ENCODE results near the gene GRIA3. TPM values are rescaled to one million over a fixed set of nuclear protein-coding genes. Genes with fewer than 3 reads are reported as not detected.
A peak's percentile ranks its signal among the peaks of the same experiment; 100 is the strongest.
"Not testable (repeated sequence)": the region's sequence is repeated elsewhere in the genome, so short reads cannot be mapped to it uniquely, and the experiment has no call there.

The GRIA3 gene
- total RNA-seq, 6 experiments from 2014 or later, result 14.4 to 25.9 (median 18.0) TPM

DNA sequence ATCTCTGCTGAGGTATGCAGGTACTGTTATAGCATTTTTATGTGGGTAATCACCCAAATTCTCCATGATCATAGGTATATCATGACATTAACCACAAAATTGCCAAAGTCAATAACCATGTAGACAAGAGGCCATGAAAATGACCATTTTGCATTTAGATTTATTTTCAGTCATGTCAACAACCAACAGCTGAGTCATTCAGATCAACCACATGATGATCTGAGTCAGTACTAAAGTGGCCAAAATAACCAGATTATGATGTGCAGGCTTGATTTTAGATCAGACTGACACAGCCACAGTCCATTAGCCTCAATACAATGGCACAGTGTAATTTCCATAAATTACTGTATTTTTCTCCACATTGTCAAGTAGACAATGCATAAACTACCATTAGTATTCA, 240.5 kb downstream of the GRIA3 start:
- Mint-ChIP-seq H3K27me3 (ENCODE audit: insufficient read depth) (no peaks in the 10 kb centered on the region), H3K27ac (peak overlapping the region; percentile 42; the same call in 1 of the 2 replicates), H3K36me3 (ENCODE audit: low read depth) (no peaks in the 10 kb centered on the region), H3K4me3 (peak overlapping the region; percentile 32; the same call in 1 of the 2 replicates), H3K4me1 (ENCODE audit: low read depth) (peaks cover 36% of the 10 kb centered on the region), H3K9me3 (no peaks in the 10 kb centered on the region)
- TF ChIP-seq, protein P1, sequence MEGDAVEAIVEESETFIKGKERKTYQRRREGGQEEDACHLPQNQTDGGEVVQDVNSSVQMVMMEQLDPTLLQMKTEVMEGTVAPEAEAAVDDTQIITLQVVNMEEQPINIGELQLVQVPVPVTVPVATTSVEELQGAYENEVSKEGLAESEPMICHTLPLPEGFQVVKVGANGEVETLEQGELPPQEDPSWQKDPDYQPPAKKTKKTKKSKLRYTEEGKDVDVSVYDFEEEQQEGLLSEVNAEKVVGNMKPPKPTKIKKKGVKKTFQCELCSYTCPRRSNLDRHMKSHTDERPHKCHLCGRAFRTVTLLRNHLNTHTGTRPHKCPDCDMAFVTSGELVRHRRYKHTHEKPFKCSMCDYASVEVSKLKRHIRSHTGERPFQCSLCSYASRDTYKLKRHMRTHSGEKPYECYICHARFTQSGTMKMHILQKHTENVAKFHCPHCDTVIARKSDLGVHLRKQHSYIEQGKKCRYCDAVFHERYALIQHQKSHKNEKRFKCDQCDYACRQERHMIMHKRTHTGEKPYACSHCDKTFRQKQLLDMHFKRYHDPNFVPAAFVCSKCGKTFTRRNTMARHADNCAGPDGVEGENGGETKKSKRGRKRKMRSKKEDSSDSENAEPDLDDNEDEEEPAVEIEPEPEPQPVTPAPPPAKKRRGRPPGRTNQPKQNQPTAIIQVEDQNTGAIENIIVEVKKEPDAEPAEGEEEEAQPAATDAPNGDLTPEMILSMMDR (IDR thresholded peaks at IDR 0.05), result no peak
- DNase-seq, result peak; percentile 55

DNA sequence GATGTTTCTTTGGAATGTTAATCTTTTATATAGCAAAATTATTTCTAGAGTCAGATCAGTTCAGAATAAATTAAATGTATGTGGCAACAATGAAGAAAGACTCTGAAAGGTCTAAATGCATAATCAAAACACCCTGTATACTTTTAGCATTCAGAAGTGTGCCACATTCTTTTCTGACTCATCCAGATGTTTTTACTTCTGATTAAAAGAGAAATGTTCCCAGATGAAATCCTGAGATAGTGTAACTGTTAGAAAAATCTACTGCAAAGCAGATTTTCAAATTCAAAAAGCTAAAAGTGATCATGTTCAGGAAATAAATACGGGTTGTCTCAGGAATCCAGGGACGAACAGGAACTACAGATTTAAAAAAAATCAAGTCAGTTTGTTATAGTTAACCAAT, 241.4 kb downstream of the GRIA3 start:
- Mint-ChIP-seq H3K27ac (peak overlapping the region; percentile 31; the same call in 1 of the 2 replicates), H3K27me3 (ENCODE audit: insufficient read depth) (no peaks in the 10 kb centered on the region)

DNA sequence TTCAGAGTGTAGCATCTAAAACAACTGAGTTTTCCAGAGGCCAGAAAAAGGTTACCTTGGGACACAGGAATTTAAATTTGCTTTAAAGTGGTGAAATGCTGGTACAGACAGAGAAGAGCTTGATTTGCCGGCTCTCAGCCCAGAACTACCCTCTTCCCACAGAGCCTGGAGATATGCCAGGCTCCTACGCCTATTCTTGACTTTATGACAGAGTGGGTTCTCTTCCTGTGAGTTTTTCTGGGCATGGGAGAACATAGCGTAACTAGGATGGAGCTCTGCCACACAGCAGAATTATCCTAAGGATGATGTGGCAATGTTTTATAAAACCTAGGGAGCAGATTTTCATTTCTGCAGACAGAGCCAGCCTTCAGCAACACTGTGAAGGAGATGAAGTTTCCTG, 241.8 kb downstream of the GRIA3 start:
- Mint-ChIP-seq H3K4me3 (peak overlapping the region; percentile 22; the same call in 1 of the 2 replicates), H3K27ac (peak overlapping the region; percentile 18; the same call in 1 of the 2 replicates), H3K4me1 (ENCODE audit: low read depth) (peaks cover 42% of the 10 kb centered on the region), H3K9me3 (no peaks in the 10 kb centered on the region), H3K36me3 (ENCODE audit: low read depth) (no peaks in the 10 kb centered on the region), H3K27me3 (ENCODE audit: insufficient read depth) (no peaks in the 10 kb centered on the region)
- DNase-seq, result no peak
- TF ChIP-seq, protein P1 (IDR thresholded peaks at IDR 0.05), result no peak

More for the DNA sequence above, 241.4 kb downstream of the GRIA3 start:
- peak overlapping the region; percentile 22; the same call in 1 of the 2 replicates for H3K4me3 Mint-ChIP-seq
- peaks cover 42% of the 10 kb centered on the region for H3K4me1 Mint-ChIP-seq (ENCODE audit: low read depth)
- no peaks in the 10 kb centered on the region for H3K36me3 Mint-ChIP-seq (ENCODE audit: low read depth)
- DNase-seq, result no peak
- TF ChIP-seq, protein P1 (IDR thresholded peaks at IDR 0.05), result no peak
- no peaks in the 10 kb centered on the region for H3K9me3 Mint-ChIP-seq

DNA sequence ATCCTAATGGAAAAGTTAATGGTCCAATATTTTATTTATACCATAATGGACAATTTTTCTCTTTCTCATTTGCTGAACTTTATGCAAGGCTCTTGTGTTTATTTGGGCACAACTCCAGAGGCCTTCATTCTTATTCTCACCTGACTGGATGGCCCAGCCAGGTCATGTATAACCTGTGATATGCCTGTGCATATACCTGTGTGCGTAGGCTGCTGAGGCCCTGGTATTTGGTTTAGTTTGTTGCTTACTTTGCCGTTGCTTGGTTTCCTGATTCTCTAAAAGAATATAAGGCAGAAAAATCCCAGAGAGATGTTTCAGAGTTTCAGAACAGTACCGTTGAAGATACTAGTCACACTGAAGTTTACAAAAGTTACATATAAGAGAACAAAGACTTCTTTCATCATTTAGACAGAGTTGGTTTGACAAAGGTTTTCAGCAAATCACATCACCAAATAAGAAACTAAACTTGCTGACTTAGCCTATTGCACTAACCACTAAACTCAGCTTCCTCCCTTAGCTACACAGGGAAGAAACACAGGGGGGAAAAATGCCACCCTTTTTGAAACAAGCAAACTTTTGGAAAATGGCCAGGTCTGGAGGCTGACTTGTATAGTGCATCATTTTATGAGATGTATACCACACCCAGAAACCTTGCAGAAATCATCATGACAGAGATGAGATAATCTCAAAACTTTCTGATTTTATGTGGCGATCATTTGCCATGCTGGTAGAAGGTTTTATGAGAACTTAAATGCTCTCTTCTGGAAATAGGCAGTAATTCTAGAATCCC, 248.5 kb downstream of the GRIA3 start:
- no peak overlapping the region for H3K27ac Mint-ChIP-seq
- TF ChIP-seq, protein P1 (IDR thresholded peaks at IDR 0.05), result no peak

DNA sequence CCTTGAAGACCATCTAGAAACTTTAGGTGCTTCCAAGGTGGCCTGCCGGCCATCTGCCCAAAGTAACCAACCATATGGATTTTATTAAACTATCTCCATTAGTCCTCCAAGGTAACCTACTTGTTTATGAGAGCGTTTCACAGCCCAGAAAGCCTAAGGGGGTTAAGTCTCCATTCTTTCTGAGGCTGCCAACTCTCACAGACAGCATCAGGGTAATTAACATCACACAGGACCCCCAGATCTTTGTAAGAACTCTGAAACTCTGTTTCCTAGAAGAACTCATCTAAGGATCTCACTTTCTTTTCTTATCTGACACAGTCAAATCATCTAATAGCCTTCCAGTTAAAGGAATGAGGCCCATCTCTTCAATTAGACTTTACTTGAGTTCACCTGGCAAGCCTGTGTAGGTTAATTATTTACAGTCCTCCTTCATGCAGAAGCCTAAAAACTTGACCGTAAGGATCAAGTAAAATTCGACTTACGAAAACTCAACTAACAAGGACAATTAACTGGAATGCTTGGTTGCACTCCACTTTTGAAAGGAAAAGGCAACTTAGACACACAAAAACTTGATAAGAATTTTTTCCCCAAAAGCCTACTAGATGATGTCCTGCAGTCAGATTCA, 252.5 kb downstream of the GRIA3 start:
- Mint-ChIP-seq H3K27ac (no peak overlapping the region), H3K4me3 (no peak overlapping the region), H3K4me1 (ENCODE audit: low read depth) (no peaks in the 10 kb centered on the region), H3K36me3 (ENCODE audit: low read depth) (no peaks in the 10 kb centered on the region; the same call in 1 of the 2 replicates), H3K27me3 (ENCODE audit: insufficient read depth) (no peaks in the 10 kb centered on the region), H3K9me3 (no peaks in the 10 kb centered on the region)
- DNase-seq, result no peak
- TF ChIP-seq, protein P1 (IDR thresholded peaks at IDR 0.05), result no peak

More for the DNA sequence above, 248.5 kb downstream of the GRIA3 start:
- Mint-ChIP-seq H3K36me3 (ENCODE audit: low read depth) (no peaks in the 10 kb centered on the region), H3K9me3 (no peaks in the 10 kb centered on the region), H3K27me3 (ENCODE audit: insufficient read depth) (no peaks in the 10 kb centered on the region), H3K4me1 (ENCODE audit: low read depth) (peaks cover 5% of the 10 kb centered on the region; the same call in 1 of the 2 replicates), H3K4me3 (no peak overlapping the region)
- DNase-seq, result no peak

DNA sequence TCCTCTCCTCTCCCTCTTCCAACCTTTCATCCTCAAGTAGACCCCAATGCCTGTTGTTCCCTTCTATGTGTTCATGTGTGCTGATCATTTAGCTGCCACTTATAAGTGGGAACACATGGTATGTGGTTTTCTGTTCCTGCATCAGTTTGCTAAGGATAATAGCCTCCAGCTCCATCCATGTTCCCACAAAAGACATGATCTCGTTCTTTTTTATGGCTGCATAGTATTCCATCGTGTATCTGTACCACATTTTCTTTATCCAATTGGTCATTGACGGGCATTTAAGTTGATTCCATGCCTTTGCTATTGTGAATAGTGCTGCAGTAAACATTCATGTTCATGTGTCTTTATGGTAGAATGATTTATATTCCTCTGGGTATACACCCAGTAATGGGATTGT, 255.8 kb downstream of the GRIA3 start:
- DNase-seq; H3K4me1 Mint-ChIP-seq (ENCODE audit: low read depth); H3K4me3 Mint-ChIP-seq; H3K27me3 Mint-ChIP-seq (ENCODE audit: insufficient read depth); H3K9me3 Mint-ChIP-seq; H3K27ac Mint-ChIP-seq; H3K36me3 Mint-ChIP-seq (ENCODE audit: low read depth): not testable (repeated sequence)

All from HFFc6 (cell line).